HG02884 (cell line): ENCODE data around the gene UGT2B11.
"Not testable (repeated sequence)": the region's sequence is repeated elsewhere in the genome, so short reads cannot be mapped to it uniquely, and the experiment has no call there.

ENCODE experiments used
- ATAC-seq: cut with Tn5 transposase; IDR thresholded peaks from one replicate; pipeline ENCODE4 v1.9.1; 2021; ENCODE audit warnings: mild to moderate bottlenecking, moderate library complexity; ENCODE audit not compliant: unreplicated experiment

UGT2B11 gene

GRCh38 chr4:69214716-69215115 lies at the start of gene UGT2B11:
Gene UGT2B11 (minus strand): TSS chr4:69214748. CDS start chr4:69214722, 26 bp downstream.
- ATAC-seq: no peak

GRCh38 chr4:69253147-69253772 lies 38.7 kb upstream of the UGT2B11 start:
- not testable (repeated sequence) for ATAC-seq

- not testable (repeated sequence) for ATAC-seq
Measured at GRCh38 chr4:69250884-69251283, 36.3 kb upstream of the UGT2B11 start.

GRCh38 chr4:69242562-69243240 lies 28.2 kb upstream of the UGT2B11 start:
- ATAC-seq: not testable (repeated sequence)

- not testable (repeated sequence) for ATAC-seq
Measured at GRCh38 chr4:69241746-69242145, 27.2 kb upstream of the UGT2B11 start.

GRCh38 chr4:69240787-69241186 lies 26.2 kb upstream of the UGT2B11 start:
- not testable (repeated sequence) for ATAC-seq

GRCh38 chr4:69239557-69240168 lies 25.1 kb upstream of the UGT2B11 start:
- no peak for ATAC-seq

- no peak for ATAC-seq
Measured at GRCh38 chr4:69239092-69239491, 24.5 kb upstream of the UGT2B11 start.

GRCh38 chr4:69224891-69225290 lies 10.3 kb upstream of the UGT2B11 start:
- no peak for ATAC-seq

- ATAC-seq: not testable (repeated sequence)
Measured at GRCh38 chr4:69223277-69223676, 8.7 kb upstream of the UGT2B11 start.

- not testable (repeated sequence) for ATAC-seq
Measured at GRCh38 chr4:69218491-69218890, 3.9 kb upstream of the UGT2B11 start.

- no peak for ATAC-seq
Measured at GRCh38 chr4:69210911-69211310, 3.6 kb downstream of the UGT2B11 start.

GRCh38 chr4:69198506-69198905 lies 16.0 kb downstream of the UGT2B11 start:
- not testable (repeated sequence) for ATAC-seq

GRCh38 chr4:69196209-69196965 lies 18.2 kb downstream of the UGT2B11 start:
- no peak for ATAC-seq

GRCh38 chr4:69194166-69194565 lies 20.4 kb downstream of the UGT2B11 start:
- ATAC-seq: no peak

- ATAC-seq: not testable (repeated sequence)
Measured at GRCh38 chr4:69191905-69192304, 22.6 kb downstream of the UGT2B11 start.

GRCh38 chr4:69190621-69191020 lies 23.9 kb downstream of the UGT2B11 start:
- not testable (repeated sequence) for ATAC-seq

GRCh38 chr4:69181519-69182169 lies 32.9 kb downstream of the UGT2B11 start:
- not testable (repeated sequence) for ATAC-seq

GRCh38 chr4:69179817-69180216 lies 34.7 kb downstream of the UGT2B11 start:
- ATAC-seq: not testable (repeated sequence)

GRCh38 chr4:69178751-69179205 lies 35.8 kb downstream of the UGT2B11 start:
- ATAC-seq: not testable (repeated sequence)
